Ovary (tissue), 9 donors: Measurements from ENCODE around the gene AOPEP. TPM values are rescaled to one million over a fixed set of nuclear protein-coding genes. Genes with fewer than 3 reads are reported as not detected.

ENCODE experiments used
- DNase-seq, 5 donors: peaks; one replicate each; pipeline ENCODE4 v3.0.0-alpha.2; 2019 to 2020
- H3K27ac ChIP-seq, 2 donors: fragments of 200-600 bp; one replicate each; pipeline versions ENCODE4 v1.5.1 to v1.8.0; 2019 to 2022
- H3K27me3 ChIP-seq: fragments of 200-600 bp; one replicate; pipeline ENCODE4 v1.8.0; 2022
- H3K36me3 ChIP-seq: fragments of 200-600 bp; sonication (generic); one replicate; pipeline ENCODE4 v1.5.1; 2019
- H3K4me1 ChIP-seq: one replicate; pipeline ENCODE4 v1.8.1; 2013; ENCODE audit warnings: mild to moderate bottlenecking, moderate library complexity; ENCODE audit not compliant: insufficient read depth
- H3K4me3 ChIP-seq: fragments of 200-600 bp; sonication (generic); one replicate; pipeline ENCODE4 v1.5.1; 2017
- H3K9me3 ChIP-seq, 2 donors: fragments of 200-600 bp in 1 of 2; sonication (generic) in 1 of 2; one replicate each; pipeline versions ENCODE4 v1.5.1 to v1.8.1; 2013 to 2019; ENCODE audit warnings: mild to moderate bottlenecking in 1 of 2, moderate library complexity in 1 of 2
- CTCF ChIP-seq, 3 donors: fragments of 450-650 bp in 2 of 3; fragments of 200-600 bp in 1 of 3; IDR thresholded peaks; one replicate each; pipeline versions ENCODE4 v1.5.1 to v1.8.0; 2016 to 2022; ENCODE audit warnings: antibody characterized with exemption in 3 of 3, mild to moderate bottlenecking in 1 of 3
- EP300 ChIP-seq: sonication (generic); formaldehyde crosslinking; IDR thresholded peaks from one replicate; pipeline ENCODE4 v1.6.1; 2017; ENCODE audit warnings: antibody characterized with exemption
- POLR2A ChIP-seq: fragments of 450-650 bp; IDR thresholded peaks from one replicate; pipeline ENCODE4 v1.6.1; 2017; ENCODE audit warnings: antibody characterized with exemption, mild to moderate bottlenecking, moderate library complexity
- WGBS, 3 donors: extraction: QIAGEN DNeasy Blood & Tissue Kit in 1 of 3; methylation state at CpG; one replicate each; pipeline versions ENCODE4 v1.1.5 to v1.1.7; 2013 to 2017; 5-methylcytosine and 5-hydroxymethylcytosine counted together
- intact Hi-C, 4 donors: fragments of 100-400 bp; cut with DNase I; formaldehyde crosslinking; loops; one replicate each; pipeline versions ENCODE4 v1.11.0 to v1.15.1; 2022 to 2023
- polyA plus RNA-seq, 2 donors: library from polyadenylated mRNA; stranded (reverse); fragments of 200-250 nt in 1 of 2; fragments of 350-450 nt in 1 of 2; fragmentation: Illumina TruSeq in 1 of 2; extraction: RNeasy Lipid Tissue Mini Kit (QIAGEN cat#74804) in 1 of 2; gene quantifications; one replicate each; pipeline ENCODE4 v1.2.3, GENCODE V29; 2013 to 2014
- total RNA-seq, 7 donors: library from RNA; depleted of rRNA in 2 of 7; stranded (reverse); fragments of >200 nt in 2 of 7; fragmentation: NEBNext Ultra II Directional in 3 of 7; extraction: Animal tissue kit (Norgen Biotek cat#: 25700) in 3 of 7; gene quantifications; one replicate each; pipeline versions ENCODE4 v1.1.0 to v1.2.4, GENCODE V29; 2016 to 2023
- donor health status: DM: no; HTN: no; CAD: no; lungs with moderate emphysema.
- donor health status: DM: no; HTN: no; CAD: no.
- donor health status: Bipolar disorder and iron deficiency.
- donor health status: DM: yes; HTN: yes; CAD: no.
- donor health status: DM: no; HTN: no; CAD: no.
- donor health status: DM: yes; HTN: yes; CAD: no.

Gene AOPEP
- total and polyA plus RNA-seq, 9 donors = 40.0 to 141 (median 82.1) TPM

- H3K4me3 ChIP-seq = peak overlapping the region; percentile 18
- TF ChIP-seq CTCF (IDR thresholded peaks at IDR 0.05) = no peak
- 14 to 19% (median 18%) methylated on average over 10 of the region's 10 CpGs for WGBS, 3 donors
- H3K9me3 ChIP-seq = no peaks in the 10 kb centered on the region
- no peaks in the 10 kb centered on the region for H3K27me3 ChIP-seq
- DNase-seq = no peak
- intact Hi-C loops = no loop called here
- no peak overlapping the region for H3K27ac ChIP-seq
- peaks cover 30% of the 10 kb centered on the region for H3K4me1 ChIP-seq
- no peaks in the 10 kb centered on the region for H3K36me3 ChIP-seq
Measured at GRCh38 chr9:95057101-95057500, 330.6 kb downstream of the AOPEP start.

- no peaks in the 10 kb centered on the region for H3K27me3 ChIP-seq
- H3K27ac ChIP-seq = no peak overlapping the region
- H3K36me3 ChIP-seq = no peaks in the 10 kb centered on the region
- H3K4me3 ChIP-seq = peak overlapping the region; percentile 6
- peaks cover 34% of the 10 kb centered on the region for H3K4me1 ChIP-seq
- H3K9me3 ChIP-seq = no peaks in the 10 kb centered on the region
- TF ChIP-seq EP300 = no peak
- no peak for TF ChIP-seq CTCF (IDR thresholded peaks at IDR 0.05)
- no peak for TF ChIP-seq POLR2A
- WGBS, 3 donors = 69 to 76% (median 71%) methylated on average over 7 of the region's 7 CpGs
- no peak for DNase-seq
- intact Hi-C loops = no loop called here
Measured at GRCh38 chr9:95058121-95058785, 331.8 kb downstream of the AOPEP start.

GRCh38 chr9:95058795-95059386 is 332.4 kb downstream of the AOPEP start:
- H3K27ac ChIP-seq = no peak overlapping the region
- 73 to 83% (median 78%) methylated on average over 7 of the region's 7 CpGs for WGBS, 3 donors
- H3K4me1 ChIP-seq = peaks cover 33% of the 10 kb centered on the region
- intact Hi-C loops = no loop called here
- no peak for DNase-seq
- TF ChIP-seq POLR2A (no peak), EP300 (no peak), CTCF (IDR thresholded peaks at IDR 0.05) (no peak)
- peak overlapping the region; percentile 6 for H3K4me3 ChIP-seq
- H3K9me3 ChIP-seq = no peaks in the 10 kb centered on the region
- no peaks in the 10 kb centered on the region for H3K36me3 ChIP-seq
- H3K27me3 ChIP-seq = no peaks in the 10 kb centered on the region

GRCh38 chr9:95060234-95060633 is 333.7 kb downstream of the AOPEP start:
- intact Hi-C loops = loop anchor here in 1 of 4 donors (10.0 kb wide), 1 partner anchor 55 kb away; no protein-coding TSS in a partner anchor
- no peak for TF ChIP-seq POLR2A
- TF ChIP-seq EP300 = no peak
- TF ChIP-seq CTCF (IDR thresholded peaks at IDR 0.05) = no peak
- WGBS, 3 donors = 28 to 53% (median 46%) methylated on average over 5 of the region's 5 CpGs
- no peak for DNase-seq
- H3K9me3 ChIP-seq = no peaks in the 10 kb centered on the region
- H3K36me3 ChIP-seq = no peaks in the 10 kb centered on the region
- H3K27me3 ChIP-seq = no peaks in the 10 kb centered on the region
- no peak overlapping the region for H3K27ac ChIP-seq
- peaks cover 35% of the 10 kb centered on the region for H3K4me1 ChIP-seq
- H3K4me3 ChIP-seq = no peak overlapping the region
